MCF 10A (cell line): Measurements from ENCODE around the gene ITIH1. TPM values are rescaled to one million over a fixed set of nuclear protein-coding genes. Genes with fewer than 3 reads are reported as not detected.

ENCODE experiments used
- BruUV-seq: library from RNA; stranded (reverse); fragments of 400-500 nt; replicated peaks from 2 replicates; lab custom pipeline; 2021; lab: Mats Ljungman, UMichigan
- CTCF ChIA-PET: fragments of 300-600 bp; sonication (Branson Sonifier 250); formaldehyde crosslinking; extraction: SDS; loops from one replicate; lab custom pipeline; 2021; ENCODE audit warnings: antibody characterized with exemption, inconsistent platforms; lab: Yijun Ruan, JAX
- POLR2A ChIA-PET: fragments of 300-600, 350-650 bp; sonication (Branson Sonifier 250); formaldehyde crosslinking; extraction: SDS; loops from one replicate; lab custom pipeline; 2020; ENCODE audit warnings: antibody characterized with exemption, inconsistent platforms; lab: Yijun Ruan, JAX
- DNase-seq: peaks from one replicate; pipeline ENCODE4 v3.0.0-alpha.2; 2018; ENCODE audit not compliant: unreplicated experiment
- H3K27ac Mint-ChIP-seq: one replicate; pipeline ENCODE4 v1.8.0; 2022; ENCODE audit warnings: mild to moderate bottlenecking, low read depth, mixed read lengths; ENCODE audit not compliant: unreplicated experiment
- H3K27me3 Mint-ChIP-seq: one replicate; pipeline ENCODE4 v1.8.0; 2022; ENCODE audit warnings: mixed read lengths; ENCODE audit not compliant: insufficient read depth, unreplicated experiment
- H3K36me3 Mint-ChIP-seq: one replicate; pipeline ENCODE4 v1.8.0; 2022; ENCODE audit warnings: mild to moderate bottlenecking, moderate library complexity, mixed read lengths; ENCODE audit not compliant: insufficient read depth, unreplicated experiment
- H3K4me1 Mint-ChIP-seq: one replicate; pipeline ENCODE4 v1.8.0; 2022; ENCODE audit warnings: mixed read lengths; ENCODE audit not compliant: insufficient read depth, unreplicated experiment
- H3K4me3 Mint-ChIP-seq: one replicate; pipeline ENCODE4 v1.8.0; 2022; ENCODE audit warnings: mild to moderate bottlenecking, moderate library complexity, mixed read lengths; ENCODE audit not compliant: unreplicated experiment
- H3K9me3 Mint-ChIP-seq: one replicate; pipeline ENCODE4 v1.8.0; 2022; ENCODE audit warnings: mixed read lengths; ENCODE audit not compliant: unreplicated experiment
- CTCF ChIP-seq: fragments of 200-600 bp; IDR thresholded peaks from one replicate; pipeline ENCODE4 v1.8.0; 2022; ENCODE audit warnings: antibody characterized with exemption, mild to moderate bottlenecking; ENCODE audit not compliant: unreplicated experiment
- intact Hi-C: fragments of 100-400 bp; cut with micrococcal nuclease; formaldehyde crosslinking; loops from 2 replicates; pipeline ENCODE4 v1.14.1; 2022
- total RNA-seq: library from RNA; stranded (reverse); gene quantifications from 2 replicates; pipeline ENCODE4 v1.2.3, GENCODE V29; 2022

The ITIH1 gene
- total RNA-seq, 1 experiment from 2014 or later: not detected

- H3K4me1 Mint-ChIP-seq: peaks cover 24% of the 10 kb centered on the region
- TF ChIP-seq CTCF: no peak
- intact Hi-C loops: no loop called here
- H3K27me3 Mint-ChIP-seq: no peaks in the 10 kb centered on the region
- H3K4me3 Mint-ChIP-seq: peak overlapping the region; percentile 77
- CTCF ChIA-PET: interaction anchor here (0.6 kb wide), 1 partner anchor 8 kb away, joined by 3 read pairs; no protein-coding TSS in a partner anchor
- no peaks in the 10 kb centered on the region for H3K9me3 Mint-ChIP-seq
- H3K27ac Mint-ChIP-seq: peak overlapping the region; percentile 80
- no TSS peak for BruUV-seq
- no peak for DNase-seq
- POLR2A ChIA-PET: interaction anchor here (0.6 to 1.9 kb wide), 7 partner anchors 49 to 971 kb away, joined by 3 to 9 read pairs (median 5); partner anchors contain the start of genes GLT8D1, SFMBT1, SPCS1 and UQCC5
- H3K36me3 Mint-ChIP-seq: peaks cover 27% of the 10 kb centered on the region
These were observed 5.7 kb upstream of the ITIH1 start for GRCh38 chr3:52771702-52772101.

- no peak overlapping the region for H3K27ac Mint-ChIP-seq
- TF ChIP-seq CTCF: no peak
- ChIA-PET POLR2A (no interaction called here), CTCF (interaction anchor here (0.6 to 1.0 kb wide), 3 partner anchors 21 to 397 kb away, joined by 3 to 4 read pairs (median 4); no protein-coding TSS in a partner anchor)
- no peak overlapping the region for H3K4me3 Mint-ChIP-seq
- BruUV-seq: no TSS peak
- intact Hi-C loops: no loop called here
- peaks cover 24% of the 10 kb centered on the region for H3K4me1 Mint-ChIP-seq
- peaks cover 9% of the 10 kb centered on the region for H3K36me3 Mint-ChIP-seq
- no peaks in the 10 kb centered on the region for H3K27me3 Mint-ChIP-seq
- H3K9me3 Mint-ChIP-seq: no peaks in the 10 kb centered on the region
- DNase-seq: no peak
These were observed 3.9 kb upstream of the ITIH1 start for GRCh38 chr3:52773361-52774065.

- intact Hi-C loops: no loop called here
- Mint-ChIP-seq H3K9me3 (no peaks in the 10 kb centered on the region), H3K4me1 (peaks cover 23% of the 10 kb centered on the region), H3K27ac (no peak overlapping the region), H3K4me3 (no peak overlapping the region), H3K36me3 (peaks cover 6% of the 10 kb centered on the region), H3K27me3 (no peaks in the 10 kb centered on the region)
- ChIA-PET POLR2A (interaction anchor here (1.4 kb wide), 1 partner anchor 11 kb away, joined by 3 read pairs; no protein-coding TSS in a partner anchor), CTCF (interaction anchor here (0.6 kb wide), 2 partner anchors 221 to 397 kb away, joined by 3 read pairs; no protein-coding TSS in a partner anchor)
- no peak for TF ChIP-seq CTCF
- BruUV-seq: no TSS peak
- DNase-seq: no peak
These were observed 3.2 kb upstream of the ITIH1 start for GRCh38 chr3:52774066-52774713.
